Suprapubic skin (tissue), 4 donors: ENCODE data around the gene UBE4B.

Experiments
- POLR2A ChIP-seq, 2 donors: fragments of 450-650 bp; IDR thresholded peaks; one replicate each; pipeline ENCODE4 v1.6.1; 2017; ENCODE audit warnings: antibody characterized with exemption in 2 of 2, mild to moderate bottlenecking in 2 of 2, moderate library complexity in 2 of 2
- POLR2AphosphoS5 ChIP-seq, 3 donors: sonication (generic); formaldehyde crosslinking; IDR thresholded peaks; one replicate each; pipeline ENCODE4 v1.6.1; 2017; ENCODE audit warnings: antibody characterized with exemption in 3 of 3
- TF ChIP-seq, protein P1 (sequence below), 2 donors: fragments of 200-600 bp in 1 of 2; fragments of 450-650 bp in 1 of 2; sonication (generic) in 1 of 2; IDR thresholded peaks; one replicate each; pipeline ENCODE4 v1.5.1; 2016 to 2019; ENCODE audit warnings: antibody characterized with exemption in 2 of 2, mild to moderate bottlenecking in 1 of 2, moderate library complexity in 1 of 2

- TF ChIP-seq, protein P1, sequence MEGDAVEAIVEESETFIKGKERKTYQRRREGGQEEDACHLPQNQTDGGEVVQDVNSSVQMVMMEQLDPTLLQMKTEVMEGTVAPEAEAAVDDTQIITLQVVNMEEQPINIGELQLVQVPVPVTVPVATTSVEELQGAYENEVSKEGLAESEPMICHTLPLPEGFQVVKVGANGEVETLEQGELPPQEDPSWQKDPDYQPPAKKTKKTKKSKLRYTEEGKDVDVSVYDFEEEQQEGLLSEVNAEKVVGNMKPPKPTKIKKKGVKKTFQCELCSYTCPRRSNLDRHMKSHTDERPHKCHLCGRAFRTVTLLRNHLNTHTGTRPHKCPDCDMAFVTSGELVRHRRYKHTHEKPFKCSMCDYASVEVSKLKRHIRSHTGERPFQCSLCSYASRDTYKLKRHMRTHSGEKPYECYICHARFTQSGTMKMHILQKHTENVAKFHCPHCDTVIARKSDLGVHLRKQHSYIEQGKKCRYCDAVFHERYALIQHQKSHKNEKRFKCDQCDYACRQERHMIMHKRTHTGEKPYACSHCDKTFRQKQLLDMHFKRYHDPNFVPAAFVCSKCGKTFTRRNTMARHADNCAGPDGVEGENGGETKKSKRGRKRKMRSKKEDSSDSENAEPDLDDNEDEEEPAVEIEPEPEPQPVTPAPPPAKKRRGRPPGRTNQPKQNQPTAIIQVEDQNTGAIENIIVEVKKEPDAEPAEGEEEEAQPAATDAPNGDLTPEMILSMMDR (IDR thresholded peaks at IDR 0.05), result no peak
- TF ChIP-seq POLR2A (IDR thresholded peaks at IDR 0.05) (no peak), POLR2AphosphoS5 (IDR thresholded peaks at IDR 0.05) (no peak)
These were observed 108.2 kb downstream of the UBE4B start for GRCh38 chr1:10140981-10141380.
